GM10266 (cell line): ENCODE data around the gene ENPEP.
"Not testable (repeated sequence)": the region's sequence is repeated elsewhere in the genome, so short reads cannot be mapped to it uniquely, and the experiment has no call there.

Source experiments
- DNase-seq: peaks from one replicate; pipeline ENCODE4 v3.0.0; 2012; ENCODE audit errors: extremely low spot score
- TF ChIP-seq, protein P1 (sequence below): IDR thresholded peaks from 2 replicates; pipeline ENCODE4 v1.5.1; 2012; ENCODE audit warnings: mild to moderate bottlenecking, low read depth; ENCODE audit not compliant: control insufficient read depth, insufficient read depth; ENCODE audit errors: missing control alignments

The ENPEP gene

DNA sequence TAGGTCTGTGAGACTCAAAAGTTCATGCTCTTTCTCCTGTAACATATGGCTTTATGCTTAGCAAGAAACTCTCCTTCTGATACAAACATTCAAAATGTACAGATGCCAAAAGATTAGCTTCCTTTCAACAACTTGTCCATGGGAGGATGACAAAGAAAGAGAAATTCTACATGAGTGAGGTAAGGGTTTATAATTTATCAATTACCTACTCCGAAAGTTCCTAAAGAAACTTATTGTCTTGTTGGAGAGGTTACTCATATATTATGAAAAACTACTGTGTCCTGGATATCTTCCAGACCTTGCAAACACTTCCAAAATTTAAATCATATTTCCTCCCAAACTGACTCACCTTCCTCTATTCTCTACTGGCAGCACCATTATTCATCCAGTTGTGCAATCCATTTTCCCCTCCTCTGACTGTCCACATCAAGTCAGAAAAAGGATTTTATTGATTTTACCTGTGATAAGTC lies 65.1 kb downstream of the ENPEP start:
- DNase-seq, result no peak
- TF ChIP-seq, protein P1, sequence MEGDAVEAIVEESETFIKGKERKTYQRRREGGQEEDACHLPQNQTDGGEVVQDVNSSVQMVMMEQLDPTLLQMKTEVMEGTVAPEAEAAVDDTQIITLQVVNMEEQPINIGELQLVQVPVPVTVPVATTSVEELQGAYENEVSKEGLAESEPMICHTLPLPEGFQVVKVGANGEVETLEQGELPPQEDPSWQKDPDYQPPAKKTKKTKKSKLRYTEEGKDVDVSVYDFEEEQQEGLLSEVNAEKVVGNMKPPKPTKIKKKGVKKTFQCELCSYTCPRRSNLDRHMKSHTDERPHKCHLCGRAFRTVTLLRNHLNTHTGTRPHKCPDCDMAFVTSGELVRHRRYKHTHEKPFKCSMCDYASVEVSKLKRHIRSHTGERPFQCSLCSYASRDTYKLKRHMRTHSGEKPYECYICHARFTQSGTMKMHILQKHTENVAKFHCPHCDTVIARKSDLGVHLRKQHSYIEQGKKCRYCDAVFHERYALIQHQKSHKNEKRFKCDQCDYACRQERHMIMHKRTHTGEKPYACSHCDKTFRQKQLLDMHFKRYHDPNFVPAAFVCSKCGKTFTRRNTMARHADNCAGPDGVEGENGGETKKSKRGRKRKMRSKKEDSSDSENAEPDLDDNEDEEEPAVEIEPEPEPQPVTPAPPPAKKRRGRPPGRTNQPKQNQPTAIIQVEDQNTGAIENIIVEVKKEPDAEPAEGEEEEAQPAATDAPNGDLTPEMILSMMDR, result no peak

DNA sequence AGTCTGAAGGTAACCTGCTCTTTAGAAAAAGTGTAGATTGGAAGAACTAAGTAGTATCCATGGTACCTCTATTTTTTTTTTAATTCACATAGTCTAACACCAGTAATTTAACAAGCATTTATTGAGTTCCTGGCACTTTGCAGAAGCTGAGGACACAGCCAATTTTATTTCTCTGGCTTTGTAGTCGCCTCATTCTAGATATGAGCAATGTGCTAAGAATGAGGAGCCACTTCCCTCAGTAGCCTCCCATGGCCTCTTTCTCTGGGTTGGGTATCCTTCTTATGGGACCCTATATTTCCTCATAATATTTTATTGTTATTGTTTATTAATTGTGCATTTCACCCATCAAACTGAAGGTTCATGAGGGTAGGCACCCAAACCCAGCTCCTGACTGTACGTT lies 67.6 kb downstream of the ENPEP start:
- TF ChIP-seq, protein P1, result no peak
- no peak for DNase-seq

DNA sequence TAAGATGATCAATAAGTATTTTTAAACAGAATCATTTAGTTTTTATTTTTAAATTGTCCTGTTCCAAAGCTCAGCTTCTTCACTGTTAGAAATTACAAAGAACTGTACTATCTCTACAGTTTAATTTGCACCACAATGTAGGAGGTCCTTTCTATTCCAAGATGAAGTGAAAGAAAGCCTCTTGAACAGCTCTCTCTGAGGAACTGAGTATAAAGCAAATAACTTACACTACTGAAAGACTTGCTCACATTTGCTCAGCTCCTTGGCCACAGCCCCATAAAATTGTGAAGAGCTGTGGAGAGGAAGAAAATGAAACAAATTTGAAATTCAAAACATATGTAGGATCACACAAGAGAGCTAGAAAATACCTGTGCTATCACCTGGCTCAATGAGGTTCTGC lies 68.6 kb downstream of the ENPEP start:
- no peak for DNase-seq
- TF ChIP-seq, protein P1, result no peak

DNA sequence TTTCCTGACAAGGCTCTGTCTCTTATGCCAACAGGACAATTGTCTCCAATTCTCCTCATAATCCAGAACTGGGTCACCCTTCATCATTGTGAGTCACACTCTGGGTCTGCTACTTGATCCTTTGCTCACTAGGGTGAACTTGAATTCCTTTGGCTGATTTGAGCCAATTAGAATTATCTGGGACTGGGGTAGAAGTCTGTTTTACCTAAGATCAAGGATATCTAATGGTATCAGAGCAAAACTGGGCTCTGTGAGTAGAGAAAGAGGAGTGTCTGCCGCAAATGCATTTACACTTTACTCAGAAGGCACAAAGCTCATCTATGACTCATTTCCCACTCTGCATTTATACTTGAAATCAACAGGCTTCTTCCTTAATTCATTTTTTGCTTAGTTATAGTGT lies 74.3 kb downstream of the ENPEP start:
- TF ChIP-seq, protein P1, result no peak
- DNase-seq, result no peak

DNA sequence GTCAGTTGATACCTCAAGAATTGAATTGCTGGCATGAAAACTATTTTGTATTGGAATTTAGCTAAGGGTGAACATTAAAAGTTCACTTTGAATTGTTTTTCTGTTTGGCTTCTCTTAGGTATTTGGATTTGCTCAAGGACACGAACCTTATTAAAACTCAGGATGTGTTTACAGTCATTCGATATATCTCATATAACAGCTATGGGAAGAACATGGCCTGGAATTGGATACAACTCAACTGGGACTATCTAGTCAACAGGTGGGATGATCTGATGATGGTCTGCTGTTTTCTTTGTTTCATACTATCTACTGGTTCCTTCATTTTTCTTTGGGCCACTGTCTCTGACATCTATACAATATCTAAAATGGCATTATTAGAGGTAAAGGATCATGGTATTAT lies 77.2 kb downstream of the ENPEP start:
- no peak for DNase-seq
- TF ChIP-seq, protein P1, result no peak

DNA sequence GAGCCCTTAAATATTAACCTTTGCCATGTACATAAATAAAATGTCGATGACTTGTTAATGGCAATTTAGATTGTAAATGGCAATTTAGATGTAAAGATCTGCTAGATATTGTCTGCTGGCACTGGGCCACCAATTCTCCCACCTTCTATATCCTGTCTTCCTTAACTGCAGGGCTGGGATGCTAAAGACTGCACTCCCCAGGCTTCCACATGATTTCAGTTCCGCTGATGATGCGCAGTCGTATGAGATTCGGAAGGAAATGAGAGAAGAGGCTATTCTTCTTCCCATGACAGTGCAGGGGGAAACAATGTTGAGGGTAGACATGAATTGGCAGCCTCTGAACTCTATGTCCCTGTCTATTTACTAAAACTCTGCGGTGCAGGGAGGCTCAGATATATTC lies 91.3 kb downstream of the ENPEP start:
- TF ChIP-seq, protein P1, result no peak
- no peak for DNase-seq

- DNase-seq, result not testable (repeated sequence)
Measured at GRCh38 chr4:110576696-110577095, 100.7 kb downstream of the ENPEP start.
